ENCODE measurements around the gene SART3. TPM values are rescaled to one million over a fixed set of nuclear protein-coding genes. Genes with fewer than 3 reads are reported as not detected.

The SART3 gene
- total RNA-seq, 1 donor from 2014 or later: 72.6 TPM

GRCh38 chr12:108482717-108483212 is 78.2 kb downstream of the SART3 start:
- H3K27me3 Mint-ChIP-seq (ENCODE audit: unreplicated experiment): peaks cover 7% of the 10 kb centered on the region
- no peak for DNase-seq
- H3K4me1 Mint-ChIP-seq (ENCODE audit: low read depth, unreplicated experiment): peaks cover 6% of the 10 kb centered on the region
- no peak overlapping the region for H3K27ac Mint-ChIP-seq (ENCODE audit: unreplicated experiment)
- TF ChIP-seq CTCF (IDR thresholded peaks at IDR 0.05; ENCODE audit: partially characterized antibody, unreplicated experiment): no peak
- peaks cover 5% of the 10 kb centered on the region for H3K36me3 Mint-ChIP-seq (ENCODE audit: unreplicated experiment)
- peaks cover 2% of the 10 kb centered on the region for H3K9me3 Mint-ChIP-seq (ENCODE audit: unreplicated experiment)
- no peak overlapping the region for H3K4me3 Mint-ChIP-seq (ENCODE audit: unreplicated experiment)

GRCh38 chr12:108479364-108480070 is 81.5 kb downstream of the SART3 start:
- Mint-ChIP-seq H3K4me1 (ENCODE audit: low read depth, unreplicated experiment) (peaks cover 19% of the 10 kb centered on the region), H3K27ac (ENCODE audit: unreplicated experiment) (no peak overlapping the region), H3K9me3 (ENCODE audit: unreplicated experiment) (peaks cover 8% of the 10 kb centered on the region), H3K36me3 (ENCODE audit: unreplicated experiment) (no peaks in the 10 kb centered on the region), H3K27me3 (ENCODE audit: unreplicated experiment) (peaks cover 18% of the 10 kb centered on the region), H3K4me3 (ENCODE audit: unreplicated experiment) (no peak overlapping the region)
- no peak for DNase-seq
- no peak for TF ChIP-seq CTCF (IDR thresholded peaks at IDR 0.05; ENCODE audit: partially characterized antibody, unreplicated experiment)

- no peak for DNase-seq
- Mint-ChIP-seq H3K27me3 (ENCODE audit: unreplicated experiment) (peaks cover 18% of the 10 kb centered on the region), H3K27ac (ENCODE audit: unreplicated experiment) (no peak overlapping the region), H3K9me3 (ENCODE audit: unreplicated experiment) (peaks cover 8% of the 10 kb centered on the region), H3K36me3 (ENCODE audit: unreplicated experiment) (no peaks in the 10 kb centered on the region), H3K4me1 (ENCODE audit: low read depth, unreplicated experiment) (peaks cover 19% of the 10 kb centered on the region), H3K4me3 (ENCODE audit: unreplicated experiment) (no peak overlapping the region)
- TF ChIP-seq CTCF (IDR thresholded peaks at IDR 0.05; ENCODE audit: partially characterized antibody, unreplicated experiment): no peak
Measured at GRCh38 chr12:108478611-108479206, 82.3 kb downstream of the SART3 start.

GRCh38 chr12:108477881-108478259 is 83.1 kb downstream of the SART3 start:
- peaks cover 8% of the 10 kb centered on the region for H3K9me3 Mint-ChIP-seq (ENCODE audit: unreplicated experiment)
- peaks cover 19% of the 10 kb centered on the region for H3K27me3 Mint-ChIP-seq (ENCODE audit: unreplicated experiment)
- H3K36me3 Mint-ChIP-seq (ENCODE audit: unreplicated experiment): peaks cover 5% of the 10 kb centered on the region
- DNase-seq: no peak
- H3K4me1 Mint-ChIP-seq (ENCODE audit: low read depth, unreplicated experiment): peaks cover 20% of the 10 kb centered on the region
- H3K27ac Mint-ChIP-seq (ENCODE audit: unreplicated experiment): no peak overlapping the region
- TF ChIP-seq CTCF (IDR thresholded peaks at IDR 0.05; ENCODE audit: partially characterized antibody, unreplicated experiment): no peak
- no peak overlapping the region for H3K4me3 Mint-ChIP-seq (ENCODE audit: unreplicated experiment)

Data from glutamatergic neuron (in vitro differentiated cells).